ENCODE measurements around the gene BAIAP2.

DNA sequence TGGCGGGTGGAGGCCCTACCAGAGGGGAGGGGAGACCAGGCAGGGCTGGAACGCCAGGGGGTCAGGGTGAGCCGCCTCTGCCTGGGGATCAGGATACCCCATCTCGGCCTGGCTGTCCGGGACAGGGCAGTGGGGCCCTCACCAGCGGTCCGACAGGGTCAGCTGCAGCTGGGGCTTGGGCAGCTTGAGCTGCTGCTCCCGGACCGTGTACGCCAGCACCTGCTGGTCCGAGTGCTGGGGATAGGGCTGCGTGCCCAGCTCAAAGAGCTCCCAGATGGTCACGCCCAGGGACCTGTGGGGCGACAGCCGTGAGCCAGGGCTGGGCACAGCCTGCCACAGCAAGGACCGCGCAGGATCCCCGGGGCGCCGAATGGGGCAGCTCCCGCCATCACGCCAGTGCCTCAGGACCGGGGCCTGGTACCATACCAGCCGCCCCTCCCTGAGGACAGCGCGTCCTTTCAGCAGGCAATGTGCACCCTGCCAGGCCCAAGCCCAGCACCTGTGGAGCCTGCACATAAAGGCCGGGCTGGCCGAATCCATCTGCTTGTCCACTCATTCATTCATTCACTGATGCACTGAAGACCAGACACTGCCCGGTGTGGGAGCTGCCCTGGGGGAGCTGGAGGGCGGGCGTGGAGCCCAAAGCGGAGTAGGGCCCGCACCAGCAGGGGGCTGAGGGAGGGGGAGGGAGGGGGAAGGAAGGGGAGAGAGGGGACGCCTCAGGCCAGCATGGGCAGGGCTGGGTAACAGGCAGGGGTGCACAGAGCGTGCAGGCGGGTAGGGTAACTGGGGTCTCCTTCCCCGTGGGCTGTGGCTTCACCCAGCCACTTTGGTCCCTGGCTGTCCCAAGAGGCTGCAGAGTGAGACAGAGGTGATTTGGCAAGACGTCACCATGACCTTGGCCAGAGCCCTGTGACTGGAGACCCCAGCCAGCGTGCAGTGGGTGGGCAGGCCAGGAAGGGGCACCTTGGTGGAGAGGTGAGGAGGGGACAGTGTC lies 88.4 kb downstream of the BAIAP2 start:
- TF ChIP-seq, protein P1, sequence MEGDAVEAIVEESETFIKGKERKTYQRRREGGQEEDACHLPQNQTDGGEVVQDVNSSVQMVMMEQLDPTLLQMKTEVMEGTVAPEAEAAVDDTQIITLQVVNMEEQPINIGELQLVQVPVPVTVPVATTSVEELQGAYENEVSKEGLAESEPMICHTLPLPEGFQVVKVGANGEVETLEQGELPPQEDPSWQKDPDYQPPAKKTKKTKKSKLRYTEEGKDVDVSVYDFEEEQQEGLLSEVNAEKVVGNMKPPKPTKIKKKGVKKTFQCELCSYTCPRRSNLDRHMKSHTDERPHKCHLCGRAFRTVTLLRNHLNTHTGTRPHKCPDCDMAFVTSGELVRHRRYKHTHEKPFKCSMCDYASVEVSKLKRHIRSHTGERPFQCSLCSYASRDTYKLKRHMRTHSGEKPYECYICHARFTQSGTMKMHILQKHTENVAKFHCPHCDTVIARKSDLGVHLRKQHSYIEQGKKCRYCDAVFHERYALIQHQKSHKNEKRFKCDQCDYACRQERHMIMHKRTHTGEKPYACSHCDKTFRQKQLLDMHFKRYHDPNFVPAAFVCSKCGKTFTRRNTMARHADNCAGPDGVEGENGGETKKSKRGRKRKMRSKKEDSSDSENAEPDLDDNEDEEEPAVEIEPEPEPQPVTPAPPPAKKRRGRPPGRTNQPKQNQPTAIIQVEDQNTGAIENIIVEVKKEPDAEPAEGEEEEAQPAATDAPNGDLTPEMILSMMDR (IDR thresholded peaks at IDR 0.05), result no peak
- TF ChIP-seq POLR2A (IDR thresholded peaks at IDR 0.05), result no peak
